Heart left ventricle (tissue), 13 donors: ENCODE results near the gene BAIAP2L2.

Experiments
- CTCF ChIP-seq, 12 donors: fragments of 200-600 bp; sonication (generic) in 4 of 12; IDR thresholded peaks; one replicate each; pipeline versions ENCODE4 v1.5.0 to v1.8.0; 2018 to 2022; ENCODE audit warnings: antibody characterized with exemption in 12 of 12, mild to moderate bottlenecking in 5 of 12
- POLR2A ChIP-seq, 2 donors: fragments of 450-650 bp; IDR thresholded peaks; one replicate each; pipeline ENCODE4 v1.6.1; 2017; ENCODE audit warnings: antibody characterized with exemption in 2 of 2, mild to moderate bottlenecking in 2 of 2, moderate library complexity in 2 of 2
- donor health status: ischemic (EF 13 %, LVEDD 7.1; RV severe dilation, severe dysfunction).
- donor health status: DM: no; HTN: yes; CAD: no.
- donor health status: DM: no; HTN: no; CAD: no.
- donor health status: ischemic (EF 25% LVEDD 6.9; RV normal size, moderate dysfunction).
- donor health status: ischemic (EF 25% LVEDD 5.7; RV mildly dilated, moderate dysfunction).
- donor health status: ischemic (EF 35%, LVEDD 5.7; RV mildly dilated, moderate dysfunction).
- donor health status: nonischemic (EF 11% LVEDD 7.7; RV severe dilation, severe dysfunction).
- donor health status: DM: yes; HTN: yes; CAD: no.
- donor health status: PGD.
- donor health status: ischemic (EF 29% LVEDD 5.4; RV normal size, mild dysfunction).
- donor health status: nonischemic (EF 23%, LVEDD 6.1; RV moderate dilation, normal function).

- no peak for TF ChIP-seq CTCF (IDR thresholded peaks at IDR 0.05)
- TF ChIP-seq POLR2A (IDR thresholded peaks at IDR 0.05): no peak
Measured at GRCh38 chr22:38086942-38087341, 23.5 kb downstream of the BAIAP2L2 start.
